PC-9 (cell line): ENCODE results near the gene ZDHHC18. TPM values are rescaled to one million over a fixed set of nuclear protein-coding genes. Genes with fewer than 3 reads are reported as not detected.

Experiments
- total RNA-seq: library from RNA; stranded (reverse); gene quantifications from 2 replicates; pipeline ENCODE4 v1.2.3, GENCODE V29; 2021

Gene ZDHHC18
- total RNA-seq, 1 experiment from 2014 or later, result 36.1 TPM

Other genes with a start within 250 kb of the ZDHHC18 start
- gene ARID1A, start 130.7 kb upstream of the ZDHHC18 start, total RNA-seq, result 44.8 and 60.5 TPM in 2 replicates
- gene PIGV, start 38.7 kb upstream of the ZDHHC18 start, total RNA-seq, result 30.8 and 31.9 TPM in 2 replicates
- gene SFN, start 36.5 kb downstream of the ZDHHC18 start, total RNA-seq, result 326 and 355 TPM in 2 replicates
- gene GPN2, start 63.6 kb downstream of the ZDHHC18 start, total RNA-seq, result 23.8 and 30.6 TPM in 2 replicates
- 13.1 and 16.7 TPM in 2 replicates for gene GPATCH3, start 73.8 kb downstream of the ZDHHC18 start, total RNA-seq
- not detected in 2 replicates for gene NR0B2, start 87.3 kb downstream of the ZDHHC18 start, total RNA-seq
- gene NUDC, start 95.1 kb downstream of the ZDHHC18 start, total RNA-seq, result 93.6 and 104 TPM in 2 replicates
- 20.5 and 21.3 TPM in 2 replicates for gene KDF1, start 133.8 kb downstream of the ZDHHC18 start, total RNA-seq
- 7.4 and 7.9 TPM in 2 replicates for gene TRNP1, start 167.0 kb downstream of the ZDHHC18 start, total RNA-seq
- 3.6 and 4.9 TPM in 2 replicates for gene TENT5B, start 186.2 kb downstream of the ZDHHC18 start, total RNA-seq